GM12872 (cell line): ENCODE data around the gene RGS17.

Source experiments
- CTCF ChIP-seq: IDR thresholded peaks from 3 replicates; pipeline ENCODE4 v1.5.1; 2011; ENCODE audit warnings: low read depth, mild to moderate bottlenecking, low read length, moderate library complexity; ENCODE audit not compliant: insufficient read depth

RGS17 gene

GRCh38 chr6:153160221-153160620, 29.1 kb upstream of the RGS17 start:
- TF ChIP-seq CTCF, result no peak

GRCh38 chr6:153150752-153151440, 19.8 kb upstream of the RGS17 start:
- TF ChIP-seq CTCF, result no peak

GRCh38 chr6:153150371-153150751, 19.3 kb upstream of the RGS17 start:
- no peak for TF ChIP-seq CTCF

- no peak for TF ChIP-seq CTCF
These were observed 18.8 kb upstream of the RGS17 start for GRCh38 chr6:153149891-153150290.

DNA sequence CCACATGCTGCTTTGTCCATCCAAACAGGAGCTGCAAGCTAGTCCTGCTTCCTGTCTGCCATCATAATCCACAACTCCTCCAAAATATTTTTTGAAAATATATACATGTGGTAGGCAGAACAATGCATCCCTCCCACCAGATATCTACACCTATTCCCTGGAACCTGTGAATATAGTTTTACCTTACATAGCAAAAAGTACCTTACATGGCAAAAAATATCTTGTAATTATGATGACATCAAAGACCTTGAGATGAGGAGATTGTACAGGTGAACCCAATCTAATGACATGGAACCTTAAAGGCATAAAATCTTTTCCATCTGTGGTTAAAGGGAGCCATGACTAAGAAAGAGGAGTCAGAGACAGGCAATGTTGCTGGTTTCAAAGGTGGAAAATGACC, 15.3 kb upstream of the RGS17 start:
- no peak for TF ChIP-seq CTCF

DNA sequence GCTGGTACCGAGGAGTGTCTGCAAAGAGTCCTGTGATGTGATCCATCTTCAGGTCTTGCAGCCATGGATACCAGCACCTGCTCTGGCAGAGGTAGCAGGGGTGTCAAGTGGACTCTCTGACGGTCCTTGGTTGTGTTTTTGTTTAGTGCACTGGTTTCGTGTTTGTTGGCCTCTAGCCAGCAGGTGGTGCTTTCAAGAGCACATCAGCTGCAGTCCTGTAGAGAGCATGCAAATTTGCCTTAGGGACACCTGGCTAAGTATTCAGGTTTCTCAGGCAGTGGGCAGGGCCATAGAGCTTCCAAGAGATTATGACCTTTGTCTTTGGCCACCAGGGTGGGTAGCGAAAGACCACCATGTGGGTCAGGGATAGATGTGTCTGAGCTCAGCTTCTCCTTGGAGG, 14.5 kb upstream of the RGS17 start:
- TF ChIP-seq CTCF, result no peak

DNA sequence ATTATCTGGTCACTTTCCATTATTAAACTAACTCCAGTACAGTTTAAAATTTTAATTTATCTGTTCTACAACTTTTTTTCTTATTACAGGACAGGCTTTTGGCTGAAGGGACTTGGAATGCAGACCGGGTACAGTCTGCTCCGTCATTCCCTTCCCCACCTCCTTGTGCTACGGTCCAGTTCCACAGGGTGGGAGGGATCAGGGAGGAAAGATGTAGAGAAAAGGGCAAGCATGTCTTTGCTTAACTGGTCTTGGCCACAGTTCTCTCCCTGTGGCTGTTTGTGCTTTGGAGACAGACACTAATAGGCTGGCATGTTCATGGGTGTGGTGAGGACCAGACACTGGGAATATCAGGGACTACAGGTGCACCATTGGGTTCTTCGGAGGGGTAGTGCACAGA, 12.1 kb upstream of the RGS17 start:
- no peak for TF ChIP-seq CTCF
